A549 (cell line): ENCODE results near the gene SYMPK.

Source experiments
- CTCF ChIP-seq: fragments of >200 bp; sonication (Bioruptor Twin); formaldehyde crosslinking; IDR thresholded peaks from 3 replicates; pipeline ENCODE4 v1.5.1; 2016
- HDAC2 ChIP-seq: fragments of 200-600 bp; sonication (generic); IDR thresholded peaks from 2 replicates; pipeline ENCODE4 v1.6.1; 2016
- HOXA7 ChIP-seq: fragments of 250-450 bp; sonication (Bioruptor Pico); IDR thresholded peaks from 2 replicates; pipeline ENCODE4 v1.5.0; 2020; ENCODE audit warnings: mild to moderate bottlenecking, moderate library complexity
- NR3C1 ChIP-seq: fragments of >200 bp; sonication (Bioruptor Twin); formaldehyde crosslinking; IDR thresholded peaks from 3 replicates; pipeline ENCODE4 v1.6.1; 2017
- RNF2 ChIP-seq: fragments of 200-600 bp; sonication (generic); IDR thresholded peaks from 2 replicates; pipeline ENCODE4 v1.6.1; 2016; ENCODE audit warnings: low read depth, mild to moderate bottlenecking, antibody characterized with exemption, moderate library complexity, borderline replicate concordance

- no peak for TF ChIP-seq RNF2
- TF ChIP-seq CTCF = no peak
- TF ChIP-seq HOXA7 = no peak
- no peak for TF ChIP-seq HDAC2
- no peak for TF ChIP-seq NR3C1
These were observed 97.1 kb downstream of the SYMPK start for GRCh38 chr19:45765702-45766295.
